ENCODE data around the gene DCLRE1B. TPM values are rescaled to one million over a fixed set of nuclear protein-coding genes. Genes with fewer than 3 reads are reported as not detected.

The DCLRE1B gene
- total and polyA plus RNA-seq, 4 donors = 0.82 to 6.6 (median 1.2) TPM

GRCh38 chr1:113857776-113858175 is 47.4 kb upstream of the DCLRE1B start:
- H3K4me1 ChIP-seq (ENCODE audit: control insufficient read depth in 4 of 4, insufficient read depth in 4 of 4, low read length in 3 of 4) = no peaks in the 10 kb centered on the region
- H3K9me3 ChIP-seq (ENCODE audit: control insufficient read depth in 4 of 4, low read length in 3 of 4) = no peaks in the 10 kb centered on the region
- H3K36me3 ChIP-seq (ENCODE audit: control insufficient read depth in 4 of 4, insufficient read depth in 3 of 4, low read depth in 1 of 4, low read length in 3 of 4) = no peaks in the 10 kb centered on the region
- 74% methylated on average over 3 of the region's 3 CpGs for WGBS
- H3K4me3 ChIP-seq (ENCODE audit: low read depth in 1 of 3, low read length in 3 of 3) = no peak overlapping the region
- no peaks in the 10 kb centered on the region for H3K27me3 ChIP-seq (ENCODE audit: control insufficient read depth in 4 of 4, insufficient read depth in 4 of 4, low read length in 3 of 4)
- no peak overlapping the region for H3K9ac ChIP-seq (ENCODE audit: low read depth in 1 of 2, low read length in 2 of 2)
- no peak for DNase-seq (ENCODE audit: low spot score)
- no peak overlapping the region for H3K27ac ChIP-seq (ENCODE audit: low read depth in 1 of 2, low read length in 2 of 2)
- no peak for TF ChIP-seq HNF4G (IDR thresholded peaks at IDR 0.05)
- TF ChIP-seq HNF4A (conservative IDR thresholded peaks at IDR 0.05) = no peak

- no peak for DNase-seq (ENCODE audit: low spot score)
- H3K27me3 ChIP-seq (ENCODE audit: control insufficient read depth in 4 of 4, insufficient read depth in 4 of 4, low read length in 3 of 4) = no peaks in the 10 kb centered on the region
- 90% methylated on average over 3 of the region's 3 CpGs for WGBS
- H3K9ac ChIP-seq (ENCODE audit: low read depth in 1 of 2, low read length in 2 of 2) = no peak overlapping the region
- no peak overlapping the region for H3K27ac ChIP-seq (ENCODE audit: low read depth in 1 of 2, low read length in 2 of 2)
- no peak overlapping the region for H3K4me3 ChIP-seq (ENCODE audit: low read depth in 1 of 3, low read length in 3 of 3)
- H3K36me3 ChIP-seq (ENCODE audit: control insufficient read depth in 4 of 4, insufficient read depth in 3 of 4, low read depth in 1 of 4, low read length in 3 of 4) = no peaks in the 10 kb centered on the region
- no peak for TF ChIP-seq HNF4A (conservative IDR thresholded peaks at IDR 0.05)
- no peak for TF ChIP-seq FOXA2 (IDR thresholded peaks at IDR 0.05)
- no peak for TF ChIP-seq YY1 (IDR thresholded peaks at IDR 0.05)
- no peak for TF ChIP-seq MAX (IDR thresholded peaks at IDR 0.05)
- no peak for TF ChIP-seq RXRA (IDR thresholded peaks at IDR 0.05)
- H3K4me1 ChIP-seq (ENCODE audit: control insufficient read depth in 4 of 4, insufficient read depth in 4 of 4, low read length in 3 of 4) = no peaks in the 10 kb centered on the region
- H3K9me3 ChIP-seq (ENCODE audit: control insufficient read depth in 4 of 4, low read length in 3 of 4) = no peaks in the 10 kb centered on the region
Measured at GRCh38 chr1:113858418-113858817, 46.7 kb upstream of the DCLRE1B start.

GRCh38 chr1:113858982-113859381 is 46.1 kb upstream of the DCLRE1B start:
- DNase-seq (ENCODE audit: low spot score) = no peak
- WGBS = 87% methylated on average over 1 of the region's 1 CpG
- Histone ChIP-seq H3K4me1 (ENCODE audit: control insufficient read depth in 4 of 4, insufficient read depth in 4 of 4, low read length in 3 of 4) (no peaks in the 10 kb centered on the region), H3K27ac (ENCODE audit: low read depth in 1 of 2, low read length in 2 of 2) (no peak overlapping the region), H3K36me3 (ENCODE audit: control insufficient read depth in 4 of 4, insufficient read depth in 3 of 4, low read depth in 1 of 4, low read length in 3 of 4) (no peaks in the 10 kb centered on the region), H3K27me3 (ENCODE audit: control insufficient read depth in 4 of 4, insufficient read depth in 4 of 4, low read length in 3 of 4) (no peaks in the 10 kb centered on the region), H3K4me3 (ENCODE audit: low read depth in 1 of 3, low read length in 3 of 3) (no peak overlapping the region), H3K9me3 (ENCODE audit: control insufficient read depth in 4 of 4, low read length in 3 of 4) (no peaks in the 10 kb centered on the region), H3K9ac (ENCODE audit: low read depth in 1 of 2, low read length in 2 of 2) (no peak overlapping the region)
- TF ChIP-seq ZBTB33 (IDR thresholded peaks at IDR 0.05) = no peak
- TF ChIP-seq EGR1 (IDR thresholded peaks at IDR 0.05; ENCODE audit: low read depth in 2 of 2) = no peak
- no peak for TF ChIP-seq HNF4G (IDR thresholded peaks at IDR 0.05)

GRCh38 chr1:113859478-113860175 is 45.5 kb upstream of the DCLRE1B start:
- no peak overlapping the region for H3K27ac ChIP-seq (ENCODE audit: low read depth in 1 of 2, low read length in 2 of 2)
- no peak for TF ChIP-seq RAD21 (IDR thresholded peaks at IDR 0.05)
- TF ChIP-seq TAF1 (conservative IDR thresholded peaks at IDR 0.05) = no peak
- TF ChIP-seq EGR1 (IDR thresholded peaks at IDR 0.05; ENCODE audit: low read depth in 2 of 2) = no peak
- TF ChIP-seq FOXA2 (IDR thresholded peaks at IDR 0.05) = no peak
- no peak for TF ChIP-seq RXRA (IDR thresholded peaks at IDR 0.05)
- TF ChIP-seq GABPA (IDR thresholded peaks at IDR 0.05 in 1 of 2, conservative IDR thresholded peaks at IDR 0.05 in 1 of 2) = no peak
- TF ChIP-seq YY1 (IDR thresholded peaks at IDR 0.05) = no peak
- no peak for TF ChIP-seq FOXA1 (IDR thresholded peaks at IDR 0.05)
- no peak for TF ChIP-seq CTCF (IDR thresholded peaks at IDR 0.05; ENCODE audit: low read depth, low read length, missing input control)
- no peak for TF ChIP-seq MAX (IDR thresholded peaks at IDR 0.05)
- TF ChIP-seq ZBTB33 (IDR thresholded peaks at IDR 0.05) = no peak

More at GRCh38 chr1:113859478-113860175, 45.5 kb upstream of the DCLRE1B start:
- WGBS = 65% methylated on average over 3 of the region's 3 CpGs
- Histone ChIP-seq H3K36me3 (ENCODE audit: control insufficient read depth in 4 of 4, insufficient read depth in 3 of 4, low read depth in 1 of 4, low read length in 3 of 4) (no peaks in the 10 kb centered on the region), H3K4me3 (ENCODE audit: low read depth in 1 of 3, low read length in 3 of 3) (no peak overlapping the region), H3K27me3 (ENCODE audit: control insufficient read depth in 4 of 4, insufficient read depth in 4 of 4, low read length in 3 of 4) (no peaks in the 10 kb centered on the region), H3K4me1 (ENCODE audit: control insufficient read depth in 4 of 4, insufficient read depth in 4 of 4, low read length in 3 of 4) (no peaks in the 10 kb centered on the region), H3K9me3 (ENCODE audit: control insufficient read depth in 4 of 4, low read length in 3 of 4) (no peaks in the 10 kb centered on the region), H3K9ac (ENCODE audit: low read depth in 1 of 2, low read length in 2 of 2) (no peak overlapping the region)
- DNase-seq (ENCODE audit: low spot score) = no peak

All from liver (tissue), 9 donors.